Stomach (tissue), 4 donors: Measurements from ENCODE around the gene SHCBP1.
"Not testable (repeated sequence)": the region's sequence is repeated elsewhere in the genome, so short reads cannot be mapped to it uniquely, and the experiment has no call there.

Experiments
- EP300 ChIP-seq: sonication (generic); formaldehyde crosslinking; IDR thresholded peaks from one replicate; pipeline ENCODE4 v1.6.1; 2017; ENCODE audit warnings: antibody characterized with exemption
- TF ChIP-seq, protein P1 (sequence below), 7 experiments: fragments of 450-650 bp in 4 of 7; fragments of 200-600 bp in 3 of 7; sonication (generic) in 3 of 7; IDR thresholded peaks; one replicate each; pipeline ENCODE4 v1.5.1; 2016 to 2019; ENCODE audit warnings: antibody characterized with exemption in 7 of 7, control low read depth in 2 of 7, mild to moderate bottlenecking in 1 of 7

DNA sequence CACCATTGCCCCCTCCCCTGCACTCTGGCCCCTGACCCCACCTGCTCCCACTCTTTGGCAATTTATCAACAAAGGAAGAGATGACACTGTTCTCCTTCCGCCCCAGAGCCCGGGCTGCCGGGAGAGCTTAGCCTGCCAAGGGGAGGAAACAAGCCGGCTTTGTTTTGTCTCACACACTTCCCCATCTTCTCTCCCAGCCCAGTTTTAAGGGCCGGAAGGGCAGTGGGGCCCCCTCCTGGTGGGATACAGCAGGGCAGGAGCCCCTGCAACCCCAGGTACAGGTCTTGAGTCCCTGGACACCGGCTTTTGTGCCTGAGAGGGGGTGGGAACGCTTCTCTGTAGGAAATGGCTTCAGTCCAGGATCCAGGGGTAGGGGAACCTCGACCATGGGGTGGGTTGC is 2.1 kb upstream of the SHCBP1 start:
- TF ChIP-seq, protein P1, sequence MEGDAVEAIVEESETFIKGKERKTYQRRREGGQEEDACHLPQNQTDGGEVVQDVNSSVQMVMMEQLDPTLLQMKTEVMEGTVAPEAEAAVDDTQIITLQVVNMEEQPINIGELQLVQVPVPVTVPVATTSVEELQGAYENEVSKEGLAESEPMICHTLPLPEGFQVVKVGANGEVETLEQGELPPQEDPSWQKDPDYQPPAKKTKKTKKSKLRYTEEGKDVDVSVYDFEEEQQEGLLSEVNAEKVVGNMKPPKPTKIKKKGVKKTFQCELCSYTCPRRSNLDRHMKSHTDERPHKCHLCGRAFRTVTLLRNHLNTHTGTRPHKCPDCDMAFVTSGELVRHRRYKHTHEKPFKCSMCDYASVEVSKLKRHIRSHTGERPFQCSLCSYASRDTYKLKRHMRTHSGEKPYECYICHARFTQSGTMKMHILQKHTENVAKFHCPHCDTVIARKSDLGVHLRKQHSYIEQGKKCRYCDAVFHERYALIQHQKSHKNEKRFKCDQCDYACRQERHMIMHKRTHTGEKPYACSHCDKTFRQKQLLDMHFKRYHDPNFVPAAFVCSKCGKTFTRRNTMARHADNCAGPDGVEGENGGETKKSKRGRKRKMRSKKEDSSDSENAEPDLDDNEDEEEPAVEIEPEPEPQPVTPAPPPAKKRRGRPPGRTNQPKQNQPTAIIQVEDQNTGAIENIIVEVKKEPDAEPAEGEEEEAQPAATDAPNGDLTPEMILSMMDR (IDR thresholded peaks at IDR 0.05), result not testable (repeated sequence)
- TF ChIP-seq EP300, result not testable (repeated sequence)
